A549 (cell line): ENCODE results near the gene TSC2. TPM values are rescaled to one million over a fixed set of nuclear protein-coding genes. Genes with fewer than 3 reads are reported as not detected.
"Not testable (repeated sequence)": the region's sequence is repeated elsewhere in the genome, so short reads cannot be mapped to it uniquely, and the experiment has no call there.

Experiments
- ATAC-seq, 2 experiments: fragments of 200-7000 bp in 1 of 2; fragments of >200 bp in 1 of 2; cut with Nextera tagmentation in 1 of 2; cut with Tn5 transposase in 1 of 2; 3 replicates each; pipeline versions ENCODE4 v1.8.0 to v1.9.1; 2018 to 2020; ENCODE audit warnings: mild to moderate bottlenecking in 1 of 2, moderate library complexity in 1 of 2
- CTCF ChIA-PET: fragments of 300-600 bp; sonication (Branson Sonifier 250); formaldehyde crosslinking; extraction: SDS; loops from one replicate; lab custom pipeline; 2021; ENCODE audit warnings: antibody characterized with exemption, inconsistent platforms; lab: Yijun Ruan, JAX
- POLR2A ChIA-PET: fragments of 350-600 bp; formaldehyde crosslinking; extraction: SDS; loops from one replicate; lab custom pipeline; 2021; ENCODE audit warnings: antibody characterized with exemption, inconsistent platforms; lab: Yijun Ruan, JAX
- DNase-seq, 2 experiments: peaks; one replicate each; pipeline versions ENCODE4 v3.0.0 to v3.0.0-alpha.2; 2011 to 2016; ENCODE audit warnings: low read depth in 1 of 2, low spot score in 1 of 2
- FAIRE-seq: peaks from 2 replicates; lab custom pipeline; 2011; peaks lifted over from hg19 to GRCh38; lab: Jason Lieb, UNC
- H3K27ac ChIP-seq, 2 experiments: fragments of >200 bp; sonication (Bioruptor Twin); formaldehyde crosslinking; 3 replicates each; pipeline ENCODE4 v1.5.1; 2016 to 2017
- H3K4me1 ChIP-seq: fragments of >200 bp; sonication (Bioruptor Twin); formaldehyde crosslinking; 3 replicates; pipeline ENCODE4 v1.6.1; 2016
- H3K4me2 ChIP-seq: fragments of >200 bp; sonication (Bioruptor Twin); formaldehyde crosslinking; 3 replicates; pipeline ENCODE4 v1.6.1; 2016
- H3K4me3 ChIP-seq: fragments of >200 bp; sonication (Bioruptor Twin); formaldehyde crosslinking; 3 replicates; pipeline ENCODE4 v1.5.1; 2016
- H3K9me3 ChIP-seq: fragments of >200 bp; sonication (Bioruptor Twin); formaldehyde crosslinking; 3 replicates; pipeline ENCODE4 v1.6.1; 2016
- WGBS: methylation state at CpG from one replicate; pipeline ENCODE4 v1.1.6; 2017; ENCODE audit errors: missing lambda C conversion rate; 5-methylcytosine and 5-hydroxymethylcytosine counted together
- polyA plus RNA-seq, 4 experiments: library from polyadenylated mRNA; depleted of rRNA in 3 of 4; stranded (reverse); fragments of >200 nt; fragmentation: RNase III in 1 of 4; extraction: RNeasy Plus Mini Kit Qiagen cat#74134 plus additional on column Dnase treatment in 1 of 4; gene quantifications; 2 replicates in 3 of 4; 3 replicates in 1 of 4; pipeline ENCODE4 v1.2.3, GENCODE V29; 2011 to 2017

Gene TSC2
- polyA plus RNA-seq, 2 of the 4 experiments (the other 2 are of a cell fraction), result 32.6 to 47.3 TPM

GRCh38 chr16:2124694-2125444, 77.1 kb downstream of the TSC2 start:
- H3K4me3 ChIP-seq, CTCF ChIA-PET, H3K9me3 ChIP-seq, ATAC-seq, POLR2A ChIA-PET, H3K4me2 ChIP-seq, DNase-seq, FAIRE-seq: not testable (repeated sequence)
- Histone ChIP-seq H3K4me1 (peaks cover 18% of the 10 kb centered on the region), H3K27ac (0 out of 6 replicates have a peak overlapping the region, but pooled peaks of 1 of the 2 experiments have one; percentile 8)
- WGBS, result 82% methylated on average over 29 of the region's 37 CpGs

- DNase-seq, H3K9me3 ChIP-seq, CTCF ChIA-PET, POLR2A ChIA-PET, H3K27ac ChIP-seq, ATAC-seq, H3K4me3 ChIP-seq, H3K4me2 ChIP-seq, FAIRE-seq: not testable (repeated sequence)
- WGBS, result 78% methylated on average over 10 of the region's 11 CpGs
- peaks cover 18% of the 10 kb centered on the region for H3K4me1 ChIP-seq
These were observed 77.8 kb downstream of the TSC2 start for GRCh38 chr16:2125609-2126008.

DNA sequence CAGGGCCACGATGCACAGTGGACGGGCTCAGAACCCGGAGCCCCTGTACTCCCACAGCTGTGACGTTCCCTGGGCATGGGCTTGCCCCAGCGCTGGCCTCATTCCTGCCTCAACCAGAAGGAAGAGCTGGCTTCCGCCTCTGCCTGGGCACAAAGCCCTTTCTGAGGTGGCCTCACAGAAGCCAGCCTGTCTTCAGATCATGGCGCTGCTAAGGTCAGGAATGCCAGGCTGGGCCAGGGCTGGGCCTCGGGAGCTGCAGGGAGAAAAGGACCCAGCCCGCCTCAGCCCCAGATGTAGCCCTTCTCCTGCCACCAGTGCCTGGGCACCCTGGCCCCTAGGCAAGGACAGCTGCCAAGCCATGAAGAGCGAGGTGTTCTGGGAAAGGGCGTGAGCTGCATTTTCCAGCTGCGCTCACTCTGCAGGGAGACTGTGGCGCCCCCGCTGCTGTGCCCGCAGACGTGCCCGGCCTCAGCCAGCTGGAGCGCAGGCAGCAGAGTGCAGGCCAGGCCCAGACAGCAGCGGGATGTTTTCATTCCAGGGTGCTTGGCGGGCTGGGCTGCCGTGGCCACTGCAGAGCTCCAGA, 78.5 kb downstream of the TSC2 start:
- H3K4me1 ChIP-seq, result peaks cover 18% of the 10 kb centered on the region
- not testable (repeated sequence) for FAIRE-seq, ATAC-seq

GRCh38 chr16:2126928-2127556, 79.3 kb downstream of the TSC2 start:
- peak overlapping the region; percentile 59; the same call in 2 of the 3 replicates for H3K4me2 ChIP-seq
- DNase-seq, POLR2A ChIA-PET, H3K9me3 ChIP-seq, FAIRE-seq, H3K4me3 ChIP-seq: not testable (repeated sequence)
- CTCF ChIA-PET, result interaction anchor here (1.0 to 1.7 kb wide), 2 partner anchors 13 to 123 kb away, joined by 3 to 9 read pairs; no protein-coding TSS in a partner anchor
- ATAC-seq, result peak in 1 of 2 experiments; percentile 22; a peak in 3 of 6 replicates
- peaks cover 18% of the 10 kb centered on the region for H3K4me1 ChIP-seq
- WGBS, result 95% methylated on average over 31 of the region's 31 CpGs
- H3K27ac ChIP-seq, result peak overlapping the region; percentile 38 to 69; a peak in 4 of 6 replicates

More for the DNA sequence above, 78.5 kb downstream of the TSC2 start:
- H3K4me2 ChIP-seq, H3K9me3 ChIP-seq, H3K27ac ChIP-seq, DNase-seq, H3K4me3 ChIP-seq, POLR2A ChIA-PET: not testable (repeated sequence)
- CTCF ChIA-PET, result interaction anchor here (1.0 to 1.7 kb wide), 2 partner anchors 14 to 123 kb away, joined by 3 to 9 read pairs; no protein-coding TSS in a partner anchor
- 89% methylated on average over 15 of the region's 21 CpGs for WGBS

GRCh38 chr16:2127630-2128280, 80.0 kb downstream of the TSC2 start:
- POLR2A ChIA-PET, H3K4me3 ChIP-seq, FAIRE-seq, H3K9me3 ChIP-seq: not testable (repeated sequence)
- H3K4me1 ChIP-seq, result peaks cover 18% of the 10 kb centered on the region
- peak overlapping the region; percentile 59; the same call in 2 of the 3 replicates for H3K4me2 ChIP-seq
- CTCF ChIA-PET, result interaction anchor here (1.7 kb wide), 1 partner anchor 12 kb away, joined by 9 read pairs; no protein-coding TSS in a partner anchor
- WGBS, result 0% methylated on average over 3 of the region's 3 CpGs
- H3K27ac ChIP-seq, result peak overlapping the region; percentile 38 to 69; a peak in 4 of 6 replicates
- ATAC-seq (peak; percentile 42 to 59; a peak in 5 of 6 replicates), DNase-seq (peak in 1 of 2 experiments; percentile 61)

DNA sequence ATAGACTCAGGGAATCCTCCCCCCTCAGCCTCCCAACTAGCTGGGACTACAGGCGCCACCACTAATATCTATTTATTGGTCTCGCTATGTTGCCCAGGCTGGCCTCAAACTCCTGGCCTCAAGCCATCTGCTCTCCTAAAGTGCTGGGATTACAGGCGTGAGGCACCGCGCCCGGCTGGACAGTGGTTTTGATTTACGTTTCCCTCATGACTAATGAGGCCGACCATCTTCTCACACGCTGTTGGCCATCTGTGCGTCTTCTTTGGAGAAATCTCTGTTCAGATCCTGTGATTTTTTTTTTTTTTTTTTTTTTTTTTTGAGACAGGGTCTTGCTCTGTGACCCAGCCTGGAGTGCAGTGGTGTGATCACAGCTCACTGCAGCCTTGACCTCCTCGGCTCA, 81.5 kb downstream of the TSC2 start:
- Histone ChIP-seq H3K4me1 (peaks cover 18% of the 10 kb centered on the region), H3K27ac (peak overlapping the region in 1 of 2 experiments; percentile 98; a peak in 3 of 6 replicates), H3K4me2 (peak overlapping the region; percentile 87)
- DNase-seq, H3K4me3 ChIP-seq, H3K9me3 ChIP-seq, FAIRE-seq, POLR2A ChIA-PET: not testable (repeated sequence)
- peak in 1 of 2 experiments; percentile 6; a peak in 1 of 6 replicates for ATAC-seq
- 70% methylated on average over 10 of the region's 11 CpGs for WGBS
- CTCF ChIA-PET, result interaction anchor here (1.1 kb wide), 1 partner anchor 23 kb away, joined by 3 read pairs; no protein-coding TSS in a partner anchor

DNA sequence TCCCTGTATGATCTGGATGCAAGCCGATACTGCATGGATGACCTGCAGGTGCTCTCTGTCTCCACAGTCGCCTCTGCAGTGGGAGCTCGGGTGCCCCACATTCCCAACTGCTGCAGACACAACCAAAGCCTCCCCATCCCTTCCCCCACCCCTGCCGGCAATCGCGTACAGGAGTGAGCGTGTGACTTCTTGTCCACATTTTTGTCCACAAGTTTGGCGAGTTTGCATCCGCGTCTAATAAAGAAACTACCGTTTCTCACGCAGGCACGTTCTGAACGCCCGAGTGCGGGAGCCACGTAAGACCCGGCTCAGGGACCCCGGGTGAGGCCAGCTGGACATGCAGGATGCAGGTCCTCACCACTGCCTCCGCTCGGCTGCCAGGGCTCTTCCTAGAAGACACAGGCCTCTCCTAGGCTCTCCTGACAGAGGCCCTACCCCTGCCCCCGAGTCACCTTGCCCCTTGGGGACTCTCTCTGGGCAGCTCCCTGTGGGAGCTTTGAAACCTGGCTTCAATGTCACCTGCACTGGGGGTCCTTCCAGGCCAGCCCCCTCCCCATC, 82.2 kb downstream of the TSC2 start:
- H3K4me3 ChIP-seq, CTCF ChIA-PET, POLR2A ChIA-PET, DNase-seq, H3K4me2 ChIP-seq, FAIRE-seq, ATAC-seq, H3K27ac ChIP-seq, H3K9me3 ChIP-seq: not testable (repeated sequence)
- WGBS, result 91% methylated on average over 22 of the region's 22 CpGs
- peaks cover 15% of the 10 kb centered on the region for H3K4me1 ChIP-seq

DNA sequence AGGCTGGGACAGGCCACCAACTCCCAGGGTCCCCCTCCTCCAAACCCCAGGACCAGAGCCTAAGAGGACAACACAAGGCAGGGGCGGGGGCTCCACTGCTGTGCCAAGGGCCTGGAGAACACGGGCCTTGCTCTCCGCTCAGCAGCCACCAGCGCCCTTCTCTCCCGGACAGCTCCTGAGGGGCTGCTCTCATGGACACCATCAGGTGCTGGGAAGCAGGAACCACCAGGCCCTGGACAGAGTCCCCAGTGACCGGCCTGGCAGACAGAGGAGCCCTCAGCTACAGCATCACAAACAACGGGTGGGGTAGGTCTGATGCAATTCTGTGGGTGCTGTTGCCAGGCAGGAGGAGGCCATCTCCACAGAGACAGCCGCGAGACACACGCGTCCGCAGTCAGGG, 86.0 kb downstream of the TSC2 start:
- H3K27ac ChIP-seq, result peak overlapping the region in 1 of 2 experiments; percentile 60; a peak in 1 of 6 replicates
- H3K4me2 ChIP-seq, result peak overlapping the region; percentile 44; the same call in 2 of the 3 replicates
- ATAC-seq, H3K9me3 ChIP-seq, H3K4me1 ChIP-seq, CTCF ChIA-PET, H3K4me3 ChIP-seq, POLR2A ChIA-PET, FAIRE-seq, DNase-seq: not testable (repeated sequence)
- no CpG with 5 or more reads among the region's 12 CpGs for WGBS

DNA sequence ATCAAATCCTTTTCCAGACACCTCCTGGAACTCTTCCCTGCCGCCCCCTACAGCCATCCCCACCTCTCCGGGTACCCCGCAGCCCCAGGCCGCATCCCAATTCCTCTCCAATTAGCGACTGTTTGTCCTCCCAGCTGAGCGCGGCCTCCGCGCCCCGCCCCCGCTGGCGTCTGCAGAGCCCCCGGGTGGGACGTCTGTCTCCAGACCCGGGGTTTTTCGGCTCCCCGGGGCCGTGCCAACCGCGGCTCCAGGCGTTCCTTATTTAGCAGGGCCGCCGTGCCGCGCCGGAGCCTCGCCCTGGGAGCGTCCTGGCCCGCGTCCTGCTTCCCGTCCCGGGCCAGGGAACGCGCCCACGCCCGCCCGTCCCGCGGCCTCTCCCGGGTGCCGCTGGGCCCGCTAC, 87.3 kb downstream of the TSC2 start:
- H3K9me3 ChIP-seq, POLR2A ChIA-PET, CTCF ChIA-PET, ATAC-seq, FAIRE-seq, DNase-seq, H3K4me1 ChIP-seq: not testable (repeated sequence)
- Histone ChIP-seq H3K4me2 (peak overlapping the region; percentile 67), H3K27ac (peak overlapping the region; percentile 82 to 96), H3K4me3 (peak overlapping the region; percentile 74)
- 2% methylated on average over 6 of the region's 42 CpGs for WGBS
